HEK293 (cell line): Measurements from ENCODE around the gene EPS8L3.
"Not testable (repeated sequence)": the region's sequence is repeated elsewhere in the genome, so short reads cannot be mapped to it uniquely, and the experiment has no call there.

ENCODE experiments used
- CTCF ChIA-PET: fragments of 350-600 bp; formaldehyde crosslinking; extraction: SDS; loops from one replicate; lab custom pipeline; 2021; ENCODE audit warnings: antibody characterized with exemption; lab: Yijun Ruan, JAX
- POLR2A ChIA-PET: fragments of 300-600 bp; formaldehyde crosslinking; extraction: SDS; loops from one replicate; lab custom pipeline; 2020; ENCODE audit warnings: antibody characterized with exemption, inconsistent platforms; lab: Yijun Ruan, JAX
- H3K27ac ChIP-seq: fragments of 200-500 bp; sonication (Bioruptor generic); 2 replicates; pipeline ENCODE4 v1.5.1; 2014; ENCODE audit warnings: low read depth, low read length, control low read depth, inconsistent platforms; ENCODE audit errors: extremely low read depth
- H3K36me3 ChIP-seq, 2 experiments: fragments of 200-500 bp in 1 of 2; sonication (Bioruptor generic) in 1 of 2; 1 replicate in 1 of 2; 2 replicates in 1 of 2; pipeline ENCODE4 v1.5.1; 2014 to 2017; ENCODE audit warnings: inconsistent platforms in 2 of 2, low read length in 2 of 2; ENCODE audit not compliant: control insufficient read depth in 2 of 2, insufficient read depth in 1 of 2
- H3K4me1 ChIP-seq: fragments of 200-500 bp; sonication (Bioruptor generic); 2 replicates; pipeline ENCODE4 v1.5.1; 2014; ENCODE audit warnings: mild to moderate bottlenecking, low read length, inconsistent platforms; ENCODE audit not compliant: control insufficient read depth, insufficient read depth
- H3K4me3 ChIP-seq: 2 replicates; pipeline ENCODE4 v1.5.1; 2011; ENCODE audit warnings: low read depth, mild to moderate bottlenecking, control low read depth, low read length, moderate library complexity
- H3K9me3 ChIP-seq: fragments of 200-500 bp; sonication (Bioruptor generic); 2 replicates; pipeline ENCODE4 v1.5.1; 2014; ENCODE audit warnings: low read depth, low read length, inconsistent platforms; ENCODE audit not compliant: control insufficient read depth, insufficient read depth
- BCL11A ChIP-seq: fragments of 450-650 bp; formaldehyde crosslinking; IDR thresholded peaks from 2 replicates; pipeline ENCODE4 v1.5.1; 2016; ENCODE audit warnings: low read depth, missing biosample characterization, missing genetic modification characterization
- HOXD13 ChIP-seq: sonication (generic); formaldehyde crosslinking; IDR thresholded peaks from 2 replicates; pipeline ENCODE4 v1.8.0; 2022; ENCODE audit warnings: missing genetic modification reagents, borderline replicate concordance
- RBAK ChIP-seq: fragments of 450-650 bp; formaldehyde crosslinking; IDR thresholded peaks from 2 replicates; pipeline ENCODE4 v1.5.1; 2016; ENCODE audit warnings: missing biosample characterization, missing genetic modification characterization
- TRIM28 ChIP-seq: IDR thresholded peaks from 2 replicates; pipeline ENCODE4 v1.6.1; 2011; ENCODE audit warnings: low read length, control low read depth, borderline replicate concordance
- ZFP37 ChIP-seq: fragments of 450-650 bp; formaldehyde crosslinking; IDR thresholded peaks from 2 replicates; pipeline ENCODE4 v1.5.1; 2016; ENCODE audit warnings: missing biosample characterization, missing genetic modification characterization
- ZNF121 ChIP-seq: fragments of 450-650 bp; formaldehyde crosslinking; IDR thresholded peaks from 2 replicates; pipeline ENCODE4 v1.5.1; 2016; ENCODE audit warnings: missing biosample characterization, missing genetic modification characterization
- ZNF132 ChIP-seq: fragments of 450-650 bp; formaldehyde crosslinking; IDR thresholded peaks from 2 replicates; pipeline ENCODE4 v1.5.1; 2017; ENCODE audit warnings: missing biosample characterization, missing genetic modification characterization, borderline replicate concordance
- ZNF175 ChIP-seq: fragments of 450-650 bp; formaldehyde crosslinking; IDR thresholded peaks from 2 replicates; pipeline ENCODE4 v1.5.1; 2016; ENCODE audit warnings: missing biosample characterization, missing genetic modification characterization
- ZNF184 ChIP-seq: fragments of 450-650 bp; IDR thresholded peaks from 2 replicates; pipeline ENCODE4 v1.5.1; 2018; ENCODE audit warnings: missing biosample characterization, mild to moderate bottlenecking, missing genetic modification characterization
- ZNF223 ChIP-seq: fragments of 450-650 bp; formaldehyde crosslinking; IDR thresholded peaks from 2 replicates; pipeline ENCODE4 v1.5.1; 2016; ENCODE audit warnings: missing biosample characterization, missing genetic modification characterization
- ZNF335 ChIP-seq: fragments of 450-650 bp; formaldehyde crosslinking; conservative IDR thresholded peaks from 2 replicates; pipeline ENCODE4 v1.5.1; 2016; ENCODE audit warnings: missing biosample characterization, missing genetic modification characterization
- ZNF660 ChIP-seq: fragments of 450-650 bp; IDR thresholded peaks from 2 replicates; pipeline ENCODE4 v1.5.1; 2018; ENCODE audit warnings: missing biosample characterization, mild to moderate bottlenecking, missing genetic modification characterization
- ZNF664 ChIP-seq: fragments of 450-650 bp; formaldehyde crosslinking; IDR thresholded peaks from 2 replicates; pipeline ENCODE4 v1.5.1; 2016; ENCODE audit warnings: missing biosample characterization, missing genetic modification characterization
- ZSCAN16 ChIP-seq: fragments of 450-650 bp; formaldehyde crosslinking; IDR thresholded peaks from 2 replicates; pipeline ENCODE4 v1.5.1; 2016; ENCODE audit warnings: missing biosample characterization, missing genetic modification characterization
- ZSCAN30 ChIP-seq: fragments of 450-650 bp; IDR thresholded peaks from 2 replicates; pipeline ENCODE4 v1.5.1; 2018; ENCODE audit warnings: missing biosample characterization, mild to moderate bottlenecking, missing genetic modification characterization, moderate library complexity
- TF ChIP-seq, protein P1 (sequence below): fragments of 450-650 bp; formaldehyde crosslinking; IDR thresholded peaks from 2 replicates; pipeline ENCODE4 v1.5.1; 2016; ENCODE audit warnings: missing biosample characterization, missing genetic modification characterization, borderline replicate concordance
- TF ChIP-seq, protein P2 (sequence below): fragments of 450-650 bp; formaldehyde crosslinking; IDR thresholded peaks from 2 replicates; pipeline ENCODE4 v1.5.1; 2016; ENCODE audit warnings: missing biosample characterization, missing genetic modification characterization

Gene EPS8L3

DNA sequence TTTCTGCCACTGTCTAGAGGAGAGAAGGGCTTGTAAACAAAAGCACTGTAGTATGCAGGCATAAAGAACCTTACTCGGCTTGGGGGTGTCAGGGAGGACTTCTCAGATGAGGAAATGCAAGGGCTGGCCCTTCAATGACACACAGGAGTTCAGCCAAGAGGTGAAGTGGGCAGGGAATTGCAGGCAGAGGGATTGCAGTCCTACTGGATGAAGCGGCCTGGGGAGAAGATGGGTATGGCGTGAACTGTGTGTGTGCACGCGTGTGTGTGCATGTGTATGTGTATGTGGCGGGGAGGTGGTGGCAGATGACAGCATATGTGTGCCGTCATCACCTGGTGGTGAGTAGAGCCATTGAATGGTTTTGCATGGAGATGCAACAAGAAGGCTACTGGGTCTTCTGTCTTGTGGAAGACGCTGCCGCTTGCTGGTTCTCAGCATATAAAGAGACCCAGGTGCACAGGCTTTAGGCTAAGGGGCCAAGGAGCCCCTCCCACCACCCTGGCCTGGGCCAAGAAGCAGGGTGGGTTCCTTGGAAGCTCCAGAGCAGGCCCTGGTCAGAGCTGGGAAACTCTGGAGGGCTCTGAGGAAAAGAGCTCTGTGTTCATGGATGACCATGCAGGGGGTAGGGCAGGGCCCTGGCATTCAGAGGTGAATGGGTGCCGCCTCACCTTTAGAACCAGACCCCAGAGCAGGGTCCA, 4.1 kb upstream of the EPS8L3 start:
- Histone ChIP-seq H3K4me3 (no peak overlapping the region), H3K9me3 (no peaks in the 10 kb centered on the region), H3K36me3 (no peaks in the 10 kb centered on the region), H3K4me1 (no peaks in the 10 kb centered on the region), H3K27ac (no peak overlapping the region)
- TF ChIP-seq ZSCAN30 (tag by site-specific recombination) (no peak), ZNF223 (tag by site-specific recombination) (no peak), ZFP37 (no peak), ZSCAN16 (tag by site-specific recombination) (no peak), ZNF335 (tag by site-specific recombination) (no peak), ZNF660 (tag by site-specific recombination) (no peak), ZNF184 (tag by site-specific recombination) (no peak), ZNF664 (no peak), BCL11A (tag by site-specific recombination) (no peak), RBAK (tag by site-specific recombination) (no peak), ZNF175 (no peak), ZNF121 (tag by site-specific recombination) (no peak), ZNF132 (tag by site-specific recombination) (no peak), TRIM28 (no peak), HOXD13 (CRISPR knock-in tag) (no peak)
- TF ChIP-seq, protein P1, sequence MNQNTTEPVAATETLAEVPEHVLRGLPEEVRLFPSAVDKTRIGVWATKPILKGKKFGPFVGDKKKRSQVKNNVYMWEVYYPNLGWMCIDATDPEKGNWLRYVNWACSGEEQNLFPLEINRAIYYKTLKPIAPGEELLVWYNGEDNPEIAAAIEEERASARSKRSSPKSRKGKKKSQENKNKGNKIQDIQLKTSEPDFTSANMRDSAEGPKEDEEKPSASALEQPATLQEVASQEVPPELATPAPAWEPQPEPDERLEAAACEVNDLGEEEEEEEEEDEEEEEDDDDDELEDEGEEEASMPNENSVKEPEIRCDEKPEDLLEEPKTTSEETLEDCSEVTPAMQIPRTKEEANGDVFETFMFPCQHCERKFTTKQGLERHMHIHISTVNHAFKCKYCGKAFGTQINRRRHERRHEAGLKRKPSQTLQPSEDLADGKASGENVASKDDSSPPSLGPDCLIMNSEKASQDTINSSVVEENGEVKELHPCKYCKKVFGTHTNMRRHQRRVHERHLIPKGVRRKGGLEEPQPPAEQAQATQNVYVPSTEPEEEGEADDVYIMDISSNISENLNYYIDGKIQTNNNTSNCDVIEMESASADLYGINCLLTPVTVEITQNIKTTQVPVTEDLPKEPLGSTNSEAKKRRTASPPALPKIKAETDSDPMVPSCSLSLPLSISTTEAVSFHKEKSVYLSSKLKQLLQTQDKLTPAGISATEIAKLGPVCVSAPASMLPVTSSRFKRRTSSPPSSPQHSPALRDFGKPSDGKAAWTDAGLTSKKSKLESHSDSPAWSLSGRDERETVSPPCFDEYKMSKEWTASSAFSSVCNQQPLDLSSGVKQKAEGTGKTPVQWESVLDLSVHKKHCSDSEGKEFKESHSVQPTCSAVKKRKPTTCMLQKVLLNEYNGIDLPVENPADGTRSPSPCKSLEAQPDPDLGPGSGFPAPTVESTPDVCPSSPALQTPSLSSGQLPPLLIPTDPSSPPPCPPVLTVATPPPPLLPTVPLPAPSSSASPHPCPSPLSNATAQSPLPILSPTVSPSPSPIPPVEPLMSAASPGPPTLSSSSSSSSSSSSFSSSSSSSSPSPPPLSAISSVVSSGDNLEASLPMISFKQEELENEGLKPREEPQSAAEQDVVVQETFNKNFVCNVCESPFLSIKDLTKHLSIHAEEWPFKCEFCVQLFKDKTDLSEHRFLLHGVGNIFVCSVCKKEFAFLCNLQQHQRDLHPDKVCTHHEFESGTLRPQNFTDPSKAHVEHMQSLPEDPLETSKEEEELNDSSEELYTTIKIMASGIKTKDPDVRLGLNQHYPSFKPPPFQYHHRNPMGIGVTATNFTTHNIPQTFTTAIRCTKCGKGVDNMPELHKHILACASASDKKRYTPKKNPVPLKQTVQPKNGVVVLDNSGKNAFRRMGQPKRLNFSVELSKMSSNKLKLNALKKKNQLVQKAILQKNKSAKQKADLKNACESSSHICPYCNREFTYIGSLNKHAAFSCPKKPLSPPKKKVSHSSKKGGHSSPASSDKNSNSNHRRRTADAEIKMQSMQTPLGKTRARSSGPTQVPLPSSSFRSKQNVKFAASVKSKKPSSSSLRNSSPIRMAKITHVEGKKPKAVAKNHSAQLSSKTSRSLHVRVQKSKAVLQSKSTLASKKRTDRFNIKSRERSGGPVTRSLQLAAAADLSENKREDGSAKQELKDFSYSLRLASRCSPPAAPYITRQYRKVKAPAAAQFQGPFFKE (tag by site-specific recombination), result no peak
- TF ChIP-seq, protein P2, sequence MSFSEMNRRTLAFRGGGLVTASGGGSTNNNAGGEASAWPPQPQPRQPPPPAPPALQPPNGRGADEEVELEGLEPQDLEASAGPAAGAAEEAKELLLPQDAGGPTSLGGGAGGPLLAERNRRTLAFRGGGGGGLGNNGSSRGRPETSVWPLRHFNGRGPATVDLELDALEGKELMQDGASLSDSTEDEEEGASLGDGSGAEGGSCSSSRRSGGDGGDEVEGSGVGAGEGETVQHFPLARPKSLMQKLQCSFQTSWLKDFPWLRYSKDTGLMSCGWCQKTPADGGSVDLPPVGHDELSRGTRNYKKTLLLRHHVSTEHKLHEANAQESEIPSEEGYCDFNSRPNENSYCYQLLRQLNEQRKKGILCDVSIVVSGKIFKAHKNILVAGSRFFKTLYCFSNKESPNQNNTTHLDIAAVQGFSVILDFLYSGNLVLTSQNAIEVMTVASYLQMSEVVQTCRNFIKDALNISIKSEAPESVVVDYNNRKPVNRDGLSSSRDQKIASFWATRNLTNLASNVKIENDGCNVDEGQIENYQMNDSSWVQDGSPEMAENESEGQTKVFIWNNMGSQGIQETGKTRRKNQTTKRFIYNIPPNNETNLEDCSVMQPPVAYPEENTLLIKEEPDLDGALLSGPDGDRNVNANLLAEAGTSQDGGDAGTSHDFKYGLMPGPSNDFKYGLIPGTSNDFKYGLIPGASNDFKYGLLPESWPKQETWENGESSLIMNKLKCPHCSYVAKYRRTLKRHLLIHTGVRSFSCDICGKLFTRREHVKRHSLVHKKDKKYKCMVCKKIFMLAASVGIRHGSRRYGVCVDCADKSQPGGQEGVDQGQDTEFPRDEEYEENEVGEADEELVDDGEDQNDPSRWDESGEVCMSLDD (tag by site-specific recombination), result no peak
- CTCF ChIA-PET, result interaction anchor here (12.2 kb wide), 1 partner anchor 129 kb away, joined by 345 read pairs; no protein-coding TSS in a partner anchor
- POLR2A ChIA-PET, result no interaction called here

DNA sequence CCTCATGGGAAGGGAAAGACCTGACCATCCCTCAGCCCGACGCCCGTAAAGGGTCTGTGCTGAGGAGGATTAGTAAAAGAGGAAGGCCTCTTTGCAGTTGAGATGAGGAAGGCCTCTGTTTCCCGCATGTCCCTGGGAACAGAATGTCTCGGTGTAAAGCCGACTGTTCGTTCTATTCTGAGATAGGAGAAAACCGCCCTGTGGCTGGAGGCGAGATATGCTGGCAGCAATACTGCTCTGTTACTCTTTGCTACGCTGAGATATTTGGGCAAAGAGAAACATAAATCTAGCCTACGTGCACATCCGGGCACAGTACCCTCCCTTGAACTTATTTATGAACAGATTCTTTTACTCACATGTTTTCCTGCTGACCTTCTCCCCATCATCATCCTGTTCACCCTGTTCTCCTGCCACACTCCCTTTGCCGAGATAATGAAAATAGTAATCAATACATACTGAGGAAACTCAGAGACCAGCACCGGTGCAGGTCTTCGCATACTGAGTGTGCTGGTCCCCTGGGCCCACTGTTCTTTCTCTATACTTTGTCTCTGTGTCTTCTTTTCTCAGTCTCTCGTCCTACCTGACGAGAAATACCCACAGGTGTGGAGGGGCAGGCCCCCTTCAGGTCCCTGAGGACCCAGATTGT, 3.4 kb upstream of the EPS8L3 start:
- CTCF ChIA-PET, H3K27ac ChIP-seq, H3K9me3 ChIP-seq, H3K36me3 ChIP-seq, POLR2A ChIA-PET, H3K4me1 ChIP-seq, H3K4me3 ChIP-seq: not testable (repeated sequence)
